Left lung (tissue), 10 donors: ENCODE measurements around the gene PPP1R26. TPM values are rescaled to one million over a fixed set of nuclear protein-coding genes. Genes with fewer than 3 reads are reported as not detected.

Experiments
- ATAC-seq: fragments of 200-7000 bp; cut with Tn5 transposase; one replicate; pipeline ENCODE4 v1.9.1; 2020; ENCODE audit warnings: moderate library complexity
- DNase-seq, 4 donors: peaks; one replicate each; pipeline ENCODE4 v3.0.0-alpha.2; 2013 to 2020
- H3K27ac ChIP-seq, 2 donors: fragments of 200-600 bp; sonication (generic) in 1 of 2; one replicate each; pipeline versions ENCODE4 v1.5.0 to v1.8.0; 2020 to 2021
- H3K27me3 ChIP-seq, 2 donors: fragments of 200-600 bp; sonication (generic) in 1 of 2; one replicate each; pipeline versions ENCODE4 v1.5.0 to v1.8.0; 2020 to 2021
- H3K36me3 ChIP-seq, 2 donors: fragments of 200-600 bp; sonication (generic) in 1 of 2; one replicate each; pipeline versions ENCODE4 v1.5.0 to v1.8.0; 2020 to 2021
- H3K4me1 ChIP-seq, 2 donors: fragments of 200-600 bp; one replicate each; pipeline ENCODE4 v1.8.0; 2021
- H3K4me3 ChIP-seq, 2 donors: fragments of 200-600 bp; sonication (generic) in 1 of 2; one replicate each; pipeline versions ENCODE4 v1.5.0 to v1.8.0; 2020 to 2021; ENCODE audit warnings: mild to moderate bottlenecking in 1 of 2
- H3K9me3 ChIP-seq, 2 donors: fragments of 200-600 bp; sonication (generic) in 1 of 2; one replicate each; pipeline versions ENCODE4 v1.5.0 to v1.8.0; 2020 to 2021
- intact Hi-C, 2 donors: fragments of 100-400 bp; cut with DNase I; formaldehyde crosslinking; loops; one replicate each; pipeline versions ENCODE4 v1.11.2 to v1.14.2; 2022
- polyA plus RNA-seq, 6 donors: library from polyadenylated mRNA; unstranded; fragments of 120-200 nt; gene quantifications; one replicate each; pipeline ENCODE4 v1.2.1, GENCODE V29; 2013; ENCODE audit not compliant: insufficient read length in 6 of 6
- total RNA-seq, 2 donors: library from RNA; stranded (reverse); fragmentation: NEBNext Ultra II Directional; extraction: Animal tissue kit (Norgen Biotek cat#: 25700); gene quantifications; one replicate each; pipeline ENCODE4 v1.2.1, GENCODE V29; 2021
- TF ChIP-seq, protein P1 (sequence below), 2 donors: fragments of 200-600 bp; sonication (generic) in 1 of 2; IDR thresholded peaks; one replicate each; pipeline versions ENCODE4 v1.5.0 to v1.8.0; 2021; ENCODE audit warnings: antibody characterized with exemption in 2 of 2
- donor health status: DM: no; HTN: yes; CAD: no.
- donor health status: DM: no; HTN: no; CAD: no.

The PPP1R26 gene
- total and polyA plus RNA-seq, 8 donors, result 18.1 to 37.7 (median 31.1) TPM

GRCh38 chr9:135522137-135522877 lies 42.7 kb downstream of the PPP1R26 start:
- Histone ChIP-seq H3K27ac (no peak overlapping the region), H3K9me3 (no peaks in the 10 kb centered on the region), H3K4me3 (no peak overlapping the region), H3K4me1 (no peaks in the 10 kb centered on the region), H3K36me3 (no peaks in the 10 kb centered on the region), H3K27me3 (peaks cover 0 to 67% of the 10 kb centered on the region in 2 donors)
- DNase-seq (peak in 1 of 4 donors; percentile 57), ATAC-seq (no peak)
- intact Hi-C loops, result no loop called here
- TF ChIP-seq, protein P1, sequence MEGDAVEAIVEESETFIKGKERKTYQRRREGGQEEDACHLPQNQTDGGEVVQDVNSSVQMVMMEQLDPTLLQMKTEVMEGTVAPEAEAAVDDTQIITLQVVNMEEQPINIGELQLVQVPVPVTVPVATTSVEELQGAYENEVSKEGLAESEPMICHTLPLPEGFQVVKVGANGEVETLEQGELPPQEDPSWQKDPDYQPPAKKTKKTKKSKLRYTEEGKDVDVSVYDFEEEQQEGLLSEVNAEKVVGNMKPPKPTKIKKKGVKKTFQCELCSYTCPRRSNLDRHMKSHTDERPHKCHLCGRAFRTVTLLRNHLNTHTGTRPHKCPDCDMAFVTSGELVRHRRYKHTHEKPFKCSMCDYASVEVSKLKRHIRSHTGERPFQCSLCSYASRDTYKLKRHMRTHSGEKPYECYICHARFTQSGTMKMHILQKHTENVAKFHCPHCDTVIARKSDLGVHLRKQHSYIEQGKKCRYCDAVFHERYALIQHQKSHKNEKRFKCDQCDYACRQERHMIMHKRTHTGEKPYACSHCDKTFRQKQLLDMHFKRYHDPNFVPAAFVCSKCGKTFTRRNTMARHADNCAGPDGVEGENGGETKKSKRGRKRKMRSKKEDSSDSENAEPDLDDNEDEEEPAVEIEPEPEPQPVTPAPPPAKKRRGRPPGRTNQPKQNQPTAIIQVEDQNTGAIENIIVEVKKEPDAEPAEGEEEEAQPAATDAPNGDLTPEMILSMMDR (IDR thresholded peaks at IDR 0.05), result no peak

- TF ChIP-seq, protein P1 (IDR thresholded peaks at IDR 0.05), result no peak
- Histone ChIP-seq H3K27me3 (peaks cover 0 to 61% of the 10 kb centered on the region in 2 donors), H3K36me3 (no peaks in the 10 kb centered on the region), H3K4me3 (no peak overlapping the region), H3K9me3 (no peaks in the 10 kb centered on the region), H3K27ac (no peak overlapping the region), H3K4me1 (no peaks in the 10 kb centered on the region)
- no peak for ATAC-seq
- intact Hi-C loops, result no loop called here
- DNase-seq, result peak in 2 of 4 donors; percentile 27 to 72
Measured at GRCh38 chr9:135522931-135523330, 43.3 kb downstream of the PPP1R26 start.

GRCh38 chr9:135523521-135524129 lies 44.0 kb downstream of the PPP1R26 start:
- intact Hi-C loops, result no loop called here
- peaks cover 0 to 55% of the 10 kb centered on the region in 2 donors for H3K27me3 ChIP-seq
- no peak for ATAC-seq
- peak in 1 of 4 donors; percentile 49 for DNase-seq
- H3K9me3 ChIP-seq, result no peaks in the 10 kb centered on the region
- TF ChIP-seq, protein P1 (IDR thresholded peaks at IDR 0.05), result no peak
- H3K27ac ChIP-seq, result no peak overlapping the region
- no peaks in the 10 kb centered on the region for H3K4me1 ChIP-seq
- H3K4me3 ChIP-seq, result no peak overlapping the region
- no peaks in the 10 kb centered on the region for H3K36me3 ChIP-seq

GRCh38 chr9:135524130-135524861 lies 44.7 kb downstream of the PPP1R26 start:
- no peak overlapping the region for H3K27ac ChIP-seq
- no peak for ATAC-seq
- peaks cover 0 to 53% of the 10 kb centered on the region in 2 donors for H3K27me3 ChIP-seq
- no peaks in the 10 kb centered on the region for H3K9me3 ChIP-seq
- TF ChIP-seq, protein P1 (IDR thresholded peaks at IDR 0.05), result no peak
- intact Hi-C loops, result no loop called here
- no peaks in the 10 kb centered on the region for H3K4me1 ChIP-seq
- H3K4me3 ChIP-seq, result no peak overlapping the region
- no peaks in the 10 kb centered on the region for H3K36me3 ChIP-seq
- peak in 1 of 4 donors; percentile 61 for DNase-seq
